ENCODE results near the gene PAQR4.
A peak's percentile ranks its signal among the peaks of the same experiment; 100 is the strongest.

Gene PAQR4

DNA sequence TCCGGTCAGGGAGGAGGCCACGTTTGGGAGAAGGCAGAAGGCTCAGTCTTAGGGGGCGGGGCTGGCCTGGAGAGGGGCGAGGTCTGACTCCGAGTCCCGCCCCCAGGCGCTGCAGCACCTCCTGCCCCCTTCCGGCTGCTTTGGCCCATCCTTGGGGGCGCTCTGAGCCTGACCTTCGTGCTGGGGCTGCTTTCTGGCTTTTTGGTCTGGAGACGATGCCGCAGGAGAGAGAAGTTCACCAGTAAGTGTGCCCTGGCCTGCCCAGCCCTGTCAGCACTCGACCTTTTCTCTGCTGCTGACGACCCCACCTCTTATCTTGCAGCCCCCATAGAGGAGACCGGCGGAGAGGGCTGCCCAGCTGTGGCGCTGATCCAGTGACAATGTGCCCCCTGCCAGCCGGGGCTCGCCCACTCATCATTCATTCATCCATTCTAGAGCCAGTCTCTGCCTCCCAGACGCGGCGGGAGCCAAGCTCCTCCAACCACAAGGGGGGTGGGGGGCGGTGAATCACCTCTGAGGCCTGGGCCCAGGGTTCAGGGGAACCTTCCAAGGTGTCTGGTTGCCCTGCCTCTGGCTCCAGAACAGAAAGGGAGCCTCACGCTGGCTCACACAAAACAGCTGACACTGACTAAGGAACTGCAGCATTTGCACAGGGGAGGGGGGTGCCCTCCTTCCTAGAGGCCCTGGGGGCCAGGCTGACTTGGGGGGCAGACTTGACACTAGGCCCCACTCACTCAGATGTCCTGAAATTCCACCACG lies 52.5 kb downstream of the PAQR4 start:
- H3K4me1 ChIP-seq (ENCODE audit: low read length), result 0 out of 2 replicates have a peak, but pooled peaks cover 4% of the 10 kb centered on the region
- H3K4me3 ChIP-seq (ENCODE audit: low read length), result no peak overlapping the region
- H3K9me2 ChIP-seq (replicated peaks; ENCODE audit: insufficient read depth, low read length), result no peaks in the 10 kb centered on the region
- no peak overlapping the region for H2AFZ ChIP-seq (ENCODE audit: low read length)
- H3K36me3 ChIP-seq (replicated peaks; ENCODE audit: insufficient read depth, low read length), result no peaks in the 10 kb centered on the region
- H3K9me3 ChIP-seq (replicated peaks; ENCODE audit: insufficient read depth, low read length), result no peaks in the 10 kb centered on the region
- DNase-seq, result no peak
- no peaks in the 10 kb centered on the region for H3K79me2 ChIP-seq (ENCODE audit: low read length)
- TF ChIP-seq, protein P1, sequence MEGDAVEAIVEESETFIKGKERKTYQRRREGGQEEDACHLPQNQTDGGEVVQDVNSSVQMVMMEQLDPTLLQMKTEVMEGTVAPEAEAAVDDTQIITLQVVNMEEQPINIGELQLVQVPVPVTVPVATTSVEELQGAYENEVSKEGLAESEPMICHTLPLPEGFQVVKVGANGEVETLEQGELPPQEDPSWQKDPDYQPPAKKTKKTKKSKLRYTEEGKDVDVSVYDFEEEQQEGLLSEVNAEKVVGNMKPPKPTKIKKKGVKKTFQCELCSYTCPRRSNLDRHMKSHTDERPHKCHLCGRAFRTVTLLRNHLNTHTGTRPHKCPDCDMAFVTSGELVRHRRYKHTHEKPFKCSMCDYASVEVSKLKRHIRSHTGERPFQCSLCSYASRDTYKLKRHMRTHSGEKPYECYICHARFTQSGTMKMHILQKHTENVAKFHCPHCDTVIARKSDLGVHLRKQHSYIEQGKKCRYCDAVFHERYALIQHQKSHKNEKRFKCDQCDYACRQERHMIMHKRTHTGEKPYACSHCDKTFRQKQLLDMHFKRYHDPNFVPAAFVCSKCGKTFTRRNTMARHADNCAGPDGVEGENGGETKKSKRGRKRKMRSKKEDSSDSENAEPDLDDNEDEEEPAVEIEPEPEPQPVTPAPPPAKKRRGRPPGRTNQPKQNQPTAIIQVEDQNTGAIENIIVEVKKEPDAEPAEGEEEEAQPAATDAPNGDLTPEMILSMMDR (IDR thresholded peaks at IDR 0.05; ENCODE audit: low read length), result no peak
- no peak for TF ChIP-seq EZH2phosphoT487 (IDR thresholded peaks at IDR 0.05; ENCODE audit: low read length)
- no peak for TF ChIP-seq EZH2 (optimal IDR thresholded peaks at IDR 0.05; ENCODE audit: low read depth, low read length)
- no peak overlapping the region for H3K27ac ChIP-seq (ENCODE audit: low read length)
- H3K27me3 ChIP-seq (replicated peaks; ENCODE audit: insufficient read depth, low read length), result peaks cover 25% of the 10 kb centered on the region
- no peaks in the 10 kb centered on the region for H4K20me1 ChIP-seq (ENCODE audit: insufficient read depth, low read length)
- H3K4me2 ChIP-seq (ENCODE audit: low read depth, low read length), result no peak overlapping the region
- 0 out of 2 replicates have a peak, but pooled peaks cover 7% of the 10 kb centered on the region for H3F3A ChIP-seq (ENCODE audit: insufficient read depth, low read length)
- H3K9ac ChIP-seq (ENCODE audit: low read length), result no peak overlapping the region

DNA sequence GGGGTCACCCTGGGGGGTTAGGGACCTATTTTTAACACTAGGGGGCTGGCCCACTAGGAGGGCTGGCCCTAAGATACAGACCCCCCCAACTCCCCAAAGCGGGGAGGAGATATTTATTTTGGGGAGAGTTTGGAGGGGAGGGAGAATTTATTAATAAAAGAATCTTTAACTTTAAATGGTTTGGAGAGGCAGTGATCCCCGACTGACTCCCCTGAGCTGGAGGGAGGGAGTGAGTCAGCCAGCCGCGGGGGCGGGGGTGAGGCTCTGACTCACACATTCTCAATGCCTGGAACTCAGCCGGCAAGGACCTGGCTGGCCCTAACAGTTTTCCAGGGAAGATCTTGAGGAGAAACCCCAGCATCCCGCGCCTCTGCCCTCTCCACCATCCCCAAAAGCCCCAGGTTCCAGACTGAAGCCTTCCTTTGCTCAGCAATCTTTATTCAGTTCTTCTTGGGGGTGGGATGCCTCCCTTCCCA lies 53.1 kb downstream of the PAQR4 start:
- no peak overlapping the region for H3K4me3 ChIP-seq (ENCODE audit: low read length)
- H3K36me3 ChIP-seq (replicated peaks; ENCODE audit: insufficient read depth, low read length), result no peaks in the 10 kb centered on the region
- H3K27ac ChIP-seq (ENCODE audit: low read length), result no peak overlapping the region
- H4K20me1 ChIP-seq (ENCODE audit: insufficient read depth, low read length), result no peaks in the 10 kb centered on the region
- no peak for DNase-seq
- H3K4me1 ChIP-seq (ENCODE audit: low read length), result 0 out of 2 replicates have a peak, but pooled peaks cover 4% of the 10 kb centered on the region
- no peak overlapping the region for H3K9ac ChIP-seq (ENCODE audit: low read length)
- H3K4me2 ChIP-seq (ENCODE audit: low read depth, low read length), result no peak overlapping the region
- 0 out of 2 replicates have a peak, but pooled peaks cover 7% of the 10 kb centered on the region for H3F3A ChIP-seq (ENCODE audit: insufficient read depth, low read length)
- no peak overlapping the region for H2AFZ ChIP-seq (ENCODE audit: low read length)
- TF ChIP-seq EZH2 (optimal IDR thresholded peaks at IDR 0.05; ENCODE audit: low read depth, low read length), result no peak
- TF ChIP-seq, protein P1 (IDR thresholded peaks at IDR 0.05; ENCODE audit: low read length), result no peak
- no peak for TF ChIP-seq EZH2phosphoT487 (IDR thresholded peaks at IDR 0.05; ENCODE audit: low read length)
- H3K27me3 ChIP-seq (replicated peaks; ENCODE audit: insufficient read depth, low read length), result peaks cover 23% of the 10 kb centered on the region
- no peaks in the 10 kb centered on the region for H3K9me3 ChIP-seq (replicated peaks; ENCODE audit: insufficient read depth, low read length)
- H3K9me2 ChIP-seq (replicated peaks; ENCODE audit: insufficient read depth, low read length), result no peaks in the 10 kb centered on the region
- no peaks in the 10 kb centered on the region for H3K79me2 ChIP-seq (ENCODE audit: low read length)

DNA sequence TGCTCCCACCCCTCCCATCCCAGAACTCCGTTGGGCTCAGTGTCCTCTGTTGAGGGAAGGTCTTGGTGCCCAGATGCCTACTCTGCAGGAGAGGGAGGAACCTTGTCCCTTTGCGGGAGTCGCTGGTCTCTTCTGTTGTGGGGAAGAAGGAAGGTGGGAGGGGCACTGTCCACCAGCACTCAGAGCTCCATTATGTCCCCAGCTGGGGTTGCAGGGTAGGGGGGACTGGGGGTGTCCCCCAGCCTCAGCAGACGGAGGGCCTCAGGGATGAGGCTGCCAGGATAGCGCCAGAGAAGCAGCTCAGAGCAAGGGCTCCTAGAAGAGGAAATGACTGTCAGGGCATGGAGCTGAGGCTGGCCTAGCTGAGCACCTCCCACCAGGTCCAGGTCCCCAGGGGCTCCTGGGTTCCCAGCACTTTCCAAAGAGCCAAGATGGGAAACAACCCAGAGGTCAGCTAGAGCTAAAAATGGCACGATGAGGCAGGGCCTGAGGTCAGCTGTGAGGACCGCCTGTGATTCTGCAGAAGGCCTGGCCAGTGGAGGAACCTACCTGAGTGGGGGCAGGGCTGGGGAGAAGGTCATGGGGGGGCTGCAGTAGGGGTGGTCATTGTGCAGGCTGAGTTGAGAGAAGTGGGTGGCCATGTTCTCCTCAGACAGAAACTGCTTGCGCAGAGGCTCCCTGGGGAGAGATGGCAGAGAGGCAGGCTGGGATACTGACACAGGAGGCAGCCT lies 53.7 kb downstream of the PAQR4 start:
- H3K9me3 ChIP-seq (replicated peaks; ENCODE audit: insufficient read depth, low read length), result no peaks in the 10 kb centered on the region
- no peak for TF ChIP-seq EZH2phosphoT487 (IDR thresholded peaks at IDR 0.05; ENCODE audit: low read length)
- no peak for TF ChIP-seq EZH2 (optimal IDR thresholded peaks at IDR 0.05; ENCODE audit: low read depth, low read length)
- TF ChIP-seq, protein P1 (IDR thresholded peaks at IDR 0.05; ENCODE audit: low read length), result no peak
- no peaks in the 10 kb centered on the region for H3K36me3 ChIP-seq (replicated peaks; ENCODE audit: insufficient read depth, low read length)
- no peaks in the 10 kb centered on the region for H4K20me1 ChIP-seq (ENCODE audit: insufficient read depth, low read length)
- peak overlapping the region; percentile 82; the same call in 1 of the 2 replicates for H3K9ac ChIP-seq (ENCODE audit: low read length)
- peak overlapping the region; percentile 78 for H3K4me3 ChIP-seq (ENCODE audit: low read length)
- no peak overlapping the region for H3K27ac ChIP-seq (ENCODE audit: low read length)
- peak; percentile 2 for DNase-seq
- 0 out of 2 replicates have a peak, but pooled peaks cover 12% of the 10 kb centered on the region for H3F3A ChIP-seq (ENCODE audit: insufficient read depth, low read length)
- H3K9me2 ChIP-seq (replicated peaks; ENCODE audit: insufficient read depth, low read length), result no peaks in the 10 kb centered on the region
- H3K4me2 ChIP-seq (ENCODE audit: low read depth, low read length), result peak overlapping the region; percentile 74; the same call in 1 of the 2 replicates
- H3K27me3 ChIP-seq (replicated peaks; ENCODE audit: insufficient read depth, low read length), result peaks cover 20% of the 10 kb centered on the region
- H2AFZ ChIP-seq (ENCODE audit: low read length), result no peak overlapping the region
- no peaks in the 10 kb centered on the region for H3K79me2 ChIP-seq (ENCODE audit: low read length)
- H3K4me1 ChIP-seq (ENCODE audit: low read length), result peaks cover 6% of the 10 kb centered on the region
